Fibroblast of skin of right quadriceps (primary cell): ENCODE measurements around the gene SCMH1.
"Not testable (repeated sequence)": the region's sequence is repeated elsewhere in the genome, so short reads cannot be mapped to it uniquely, and the experiment has no call there.

Experiments used
- DNase-seq: peaks from one replicate; pipeline ENCODE4 v3.0.0-alpha.2; 2013

Gene SCMH1

GRCh38 chr1:41241749-41242341 lies at the start of gene SCMH1:
SCMH1 (minus strand) TSS chr1:41242306; CDS start chr1:41186133, 56,173 bp downstream.
- DNase-seq: peak; percentile 45

DNA sequence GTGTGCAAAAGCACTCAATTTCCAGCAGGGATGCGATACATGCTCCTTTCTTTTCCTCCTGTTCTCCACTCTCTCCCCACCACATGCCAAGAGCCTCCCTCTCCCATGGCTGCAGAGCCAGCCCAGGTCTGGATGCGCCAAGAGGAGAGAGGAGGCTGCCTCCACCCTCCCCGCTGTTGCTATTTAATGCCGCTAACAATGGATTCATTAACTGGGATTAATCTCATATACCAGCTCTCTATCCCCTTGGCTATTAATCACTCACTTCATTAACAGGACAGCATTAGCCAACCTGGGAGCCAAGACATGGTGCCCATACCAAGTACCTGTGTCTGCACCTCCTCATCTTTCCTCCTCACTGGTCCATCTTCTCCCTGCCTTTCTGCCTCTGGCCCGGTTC lies 49.1 kb upstream of the SCMH1 start:
- DNase-seq: no peak

- no peak for DNase-seq
These were observed 47.1 kb upstream of the SCMH1 start for GRCh38 chr1:41289196-41289595.

DNA sequence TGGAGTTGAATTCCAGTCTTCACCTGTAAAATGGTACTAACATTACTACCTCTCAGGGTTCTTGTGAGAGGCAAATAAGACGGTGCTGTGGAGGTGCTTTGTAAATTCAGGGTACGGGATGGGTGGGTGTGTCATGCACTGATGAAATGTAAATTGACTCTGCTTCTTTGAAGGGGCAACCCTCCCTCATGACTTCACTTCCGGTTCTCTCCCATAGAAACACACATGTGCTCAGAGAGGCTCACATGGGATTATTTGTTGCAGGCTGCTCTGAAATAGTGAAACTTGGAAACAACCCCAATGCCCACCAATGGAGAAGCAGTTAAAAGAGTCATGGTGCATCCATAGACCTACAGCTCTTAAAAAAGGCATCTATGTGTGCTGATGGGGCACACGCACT lies 44.9 kb upstream of the SCMH1 start:
- DNase-seq: peak; percentile 24

DNA sequence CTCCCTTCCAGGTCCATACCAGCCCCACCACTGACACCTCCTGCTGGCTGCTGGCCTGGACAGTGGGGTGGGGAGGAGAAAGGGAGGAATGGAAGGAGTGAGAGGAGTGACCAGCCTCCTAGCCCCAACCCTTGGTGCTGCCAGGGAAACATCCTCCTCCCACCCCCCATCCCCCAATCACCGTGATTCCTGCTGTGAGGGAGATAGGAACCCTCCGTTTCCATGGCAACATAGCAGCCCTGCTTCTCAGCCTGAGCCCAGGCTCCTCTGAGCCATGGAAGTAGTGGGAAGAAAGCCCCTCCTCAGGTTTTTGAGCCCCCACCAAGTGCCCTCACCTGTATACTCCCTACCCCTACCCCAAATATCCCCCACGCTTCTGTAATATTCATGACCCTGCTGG lies 44.4 kb upstream of the SCMH1 start:
- no peak for DNase-seq

DNA sequence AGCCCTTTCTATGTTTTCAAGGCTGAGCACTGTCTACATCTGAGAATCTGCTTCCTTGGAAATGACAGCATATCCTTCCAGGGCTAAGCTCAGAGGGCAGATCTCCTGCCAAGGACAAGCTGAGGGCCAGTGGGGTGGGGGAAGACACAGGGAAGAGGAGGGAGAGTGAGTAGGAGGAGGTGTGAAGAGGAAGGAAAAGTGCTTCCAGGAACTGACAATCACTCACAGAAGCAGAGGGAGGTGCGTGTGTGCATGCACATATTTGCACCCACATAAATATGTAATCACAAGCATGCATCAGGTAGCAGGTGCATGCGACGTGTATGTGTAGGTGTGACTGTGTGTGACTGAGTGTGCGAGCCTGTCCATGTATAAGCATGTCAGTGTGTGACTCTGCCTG lies 43.7 kb upstream of the SCMH1 start:
- no peak for DNase-seq

GRCh38 chr1:41284121-41284520 lies 42.0 kb upstream of the SCMH1 start:
- DNase-seq: no peak

DNA sequence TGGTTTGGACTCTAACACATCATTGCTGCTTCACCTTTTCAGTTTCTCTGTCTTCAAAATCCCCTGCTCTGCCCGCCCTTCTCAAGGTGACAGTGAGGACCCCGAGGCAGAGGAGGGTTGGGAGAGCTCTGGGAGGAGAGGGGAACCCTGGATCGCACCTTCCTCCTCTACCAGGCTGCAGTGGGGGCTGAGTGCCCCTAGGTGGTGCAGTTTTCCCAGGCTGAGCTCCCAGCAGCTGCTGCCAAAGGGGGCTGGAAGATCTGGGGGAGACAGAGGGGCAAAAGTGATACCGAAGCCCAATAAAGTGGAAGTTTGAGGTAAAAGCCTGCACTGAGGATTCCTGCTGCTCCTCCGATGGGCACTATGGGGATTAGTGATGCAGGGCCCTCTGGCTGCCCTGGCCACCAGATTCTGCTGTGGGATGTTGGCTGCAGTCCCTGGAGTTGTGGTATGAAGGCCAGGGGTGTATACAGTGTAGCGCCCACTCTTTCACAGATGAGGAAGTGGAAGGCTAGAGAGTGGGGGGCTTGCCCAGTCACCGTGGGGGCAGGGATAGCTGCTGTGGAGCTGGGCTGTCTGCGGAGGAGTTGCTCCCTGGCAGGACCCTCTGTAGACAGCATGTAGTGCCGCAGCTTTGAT lies 40.7 kb upstream of the SCMH1 start:
- peak; percentile 15 for DNase-seq

- no peak for DNase-seq
These were observed 39.2 kb upstream of the SCMH1 start for GRCh38 chr1:41281334-41281733.

DNA sequence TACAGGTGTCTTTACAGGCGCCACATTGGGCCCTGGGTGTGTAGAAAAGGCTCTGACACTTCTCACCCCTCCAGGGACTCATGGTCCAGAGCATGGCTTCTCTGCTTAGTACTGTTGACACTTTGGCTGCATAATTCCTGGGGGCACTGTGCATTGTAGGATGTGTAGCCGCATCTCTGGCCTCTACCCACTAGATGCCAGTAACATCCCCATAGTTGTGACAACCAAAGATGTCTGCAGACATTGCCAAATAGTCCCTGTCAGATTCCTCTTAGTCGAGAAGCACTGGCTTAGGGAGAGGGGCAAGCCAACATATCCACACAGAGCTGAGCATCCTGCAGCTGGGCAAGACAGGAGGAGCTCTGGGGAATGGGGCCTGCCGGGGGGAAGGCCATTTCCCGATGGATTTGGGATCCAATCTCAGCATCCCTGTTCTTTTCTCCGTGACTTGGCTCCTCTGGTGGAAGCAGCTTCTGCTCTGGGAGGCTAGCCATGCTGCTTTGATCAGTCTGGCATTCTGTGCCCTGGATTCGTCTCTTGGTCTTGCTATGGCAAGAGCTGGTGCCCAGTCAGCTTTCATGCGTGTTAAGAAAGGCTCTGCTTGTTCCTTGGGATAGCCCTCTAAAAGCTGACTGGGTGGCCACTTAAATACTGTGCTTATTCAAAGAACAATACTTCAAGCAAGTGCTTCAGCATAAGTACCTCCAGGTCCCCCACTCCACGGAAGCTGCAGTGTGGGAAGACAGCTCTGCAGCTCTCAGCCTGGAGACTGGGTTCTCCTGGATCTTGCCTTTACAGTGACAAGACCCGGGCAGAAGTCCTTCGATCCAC lies 38.3 kb upstream of the SCMH1 start:
- DNase-seq: no peak

DNA sequence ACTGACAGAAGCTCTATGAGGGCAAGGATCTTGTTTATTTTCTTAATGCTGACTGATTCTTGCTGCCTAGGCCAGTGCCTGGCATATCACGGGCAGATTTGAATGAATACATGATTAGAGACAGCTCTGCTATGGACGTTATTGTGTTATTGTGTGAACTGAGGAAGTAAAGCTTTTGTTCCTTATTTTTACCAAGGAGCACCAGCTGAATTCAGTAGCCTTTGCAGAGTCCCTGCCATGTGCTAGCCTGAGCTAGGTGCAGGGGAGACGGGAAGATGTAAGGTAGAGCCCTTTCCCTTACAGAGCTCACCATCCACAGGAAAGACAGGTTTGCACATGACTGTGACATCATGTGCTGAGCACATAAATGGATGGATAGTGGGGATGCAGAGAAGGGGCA lies 36.0 kb upstream of the SCMH1 start:
- no peak for DNase-seq

- DNase-seq: no peak
These were observed 35.4 kb upstream of the SCMH1 start for GRCh38 chr1:41277371-41277975.

GRCh38 chr1:41275831-41276230 lies 33.7 kb upstream of the SCMH1 start:
- DNase-seq: no peak

DNA sequence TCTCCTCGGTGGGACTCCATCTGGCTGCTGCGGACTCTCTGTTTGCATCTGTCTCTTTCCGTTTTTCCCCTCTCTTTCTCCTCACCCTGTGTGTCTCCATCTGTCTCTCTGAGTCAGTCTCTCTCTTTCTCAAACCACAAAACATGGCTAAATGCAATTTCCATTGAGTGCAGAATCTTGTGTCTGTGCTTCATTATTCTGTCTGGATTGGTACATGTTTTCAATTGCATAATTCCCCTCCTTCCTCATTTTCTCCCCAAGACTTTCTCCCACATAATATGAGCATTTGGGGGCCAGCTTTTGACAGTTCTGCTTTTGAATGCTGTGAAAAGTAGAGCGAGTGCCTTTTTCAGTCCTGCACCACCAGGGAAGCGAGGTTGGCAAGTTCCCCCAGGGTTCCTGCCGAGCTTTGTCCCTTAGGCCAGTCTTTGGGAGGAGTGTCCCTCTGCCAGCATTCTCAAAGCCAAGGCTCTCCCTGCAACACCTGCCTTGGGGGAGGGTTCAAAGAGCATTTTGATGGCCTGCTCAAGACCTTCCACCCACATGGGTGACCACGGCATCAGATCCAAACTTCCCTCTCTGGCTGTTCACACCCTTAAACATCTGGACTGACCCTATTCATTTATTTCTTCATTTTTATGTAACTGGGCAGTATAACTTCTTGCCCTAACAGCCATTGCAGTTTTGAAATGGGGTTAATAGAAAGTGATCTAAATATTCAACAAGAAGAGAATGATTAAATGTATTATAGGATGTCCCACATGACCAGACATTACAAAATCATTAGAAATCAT lies 32.8 kb upstream of the SCMH1 start:
- DNase-seq: no peak

- DNase-seq: no peak
These were observed 30.5 kb upstream of the SCMH1 start for GRCh38 chr1:41272601-41273000.

GRCh38 chr1:41268154-41268770 lies 26.2 kb upstream of the SCMH1 start:
- peak; percentile 61 for DNase-seq

GRCh38 chr1:41261926-41262618 lies 20.0 kb upstream of the SCMH1 start:
- DNase-seq: no peak

DNA sequence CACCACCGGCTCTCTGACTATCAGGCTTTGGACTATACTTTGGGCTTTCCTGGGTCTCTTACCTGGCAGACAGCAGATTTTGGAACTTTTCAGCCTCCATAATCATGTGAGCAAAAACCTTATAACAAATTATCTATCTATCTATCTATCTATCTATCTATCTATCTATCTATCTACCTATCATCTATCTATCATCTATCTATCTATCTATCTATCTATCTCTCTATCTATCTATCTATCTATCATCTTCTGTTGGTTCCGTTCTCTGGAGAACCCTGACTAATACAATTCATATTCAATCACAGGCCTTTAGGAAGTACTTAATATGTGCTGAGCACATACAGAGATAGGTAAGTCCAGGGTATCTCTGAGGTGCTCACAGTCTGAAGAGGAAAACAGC lies 18.7 kb upstream of the SCMH1 start:
- no peak for DNase-seq

- DNase-seq: no peak
These were observed 17.1 kb upstream of the SCMH1 start for GRCh38 chr1:41259221-41259620.

DNA sequence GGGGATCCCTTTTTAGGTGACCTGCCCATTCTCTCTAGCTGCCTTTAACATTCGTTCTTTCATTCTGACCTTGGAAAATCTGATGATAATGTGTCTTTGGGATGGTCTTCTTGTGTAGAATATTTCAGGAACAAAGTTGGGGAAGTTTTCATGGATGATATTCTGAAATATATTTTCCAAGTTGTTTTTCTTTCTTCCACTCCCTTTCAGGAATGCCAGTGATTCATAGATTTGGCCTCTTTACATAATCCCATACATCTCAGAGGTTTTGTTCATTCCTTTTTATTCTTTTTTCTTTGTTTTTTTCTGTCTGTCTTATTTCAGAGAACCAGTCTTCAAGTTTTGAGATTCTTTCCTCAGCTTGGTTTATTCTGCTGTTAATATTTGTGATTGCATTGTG lies 13.9 kb upstream of the SCMH1 start:
- DNase-seq: peak; percentile 46

DNA sequence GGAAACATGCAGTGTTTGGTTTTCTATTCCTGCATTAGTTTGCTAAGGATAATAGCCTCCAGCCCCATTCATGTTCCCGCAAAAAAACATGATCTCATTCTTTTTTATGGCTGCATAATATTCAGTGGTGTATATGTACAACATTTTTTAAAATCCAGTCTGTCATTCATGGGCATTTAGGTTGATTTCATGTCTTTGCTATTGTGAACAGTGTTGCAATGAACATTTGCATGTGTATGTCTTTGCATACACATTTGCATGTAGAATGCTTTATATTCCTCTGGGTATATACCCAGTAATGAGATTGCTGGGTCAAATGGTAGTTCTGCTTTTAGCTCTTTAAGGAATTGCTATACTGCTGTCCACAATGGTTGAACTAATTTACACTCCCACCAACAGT lies 9.0 kb upstream of the SCMH1 start:
- DNase-seq: not testable (repeated sequence)

GRCh38 chr1:41249319-41249718 lies 7.2 kb upstream of the SCMH1 start:
- no peak for DNase-seq
